Pancreas (tissue), 10 donors: ENCODE data around the gene PRSS35. TPM values are rescaled to one million over a fixed set of nuclear protein-coding genes. Genes with fewer than 3 reads are reported as not detected.

Experiments used
- ATAC-seq, 4 donors: fragments of 200-7000 bp; cut with Tn5 transposase; one replicate each; pipeline versions ENCODE4 v1.8.0 to v1.9.1; 2020; ENCODE audit warnings: mild to moderate bottlenecking in 4 of 4, moderate library complexity in 4 of 4
- DNase-seq, 6 donors: peaks; one replicate each; pipeline ENCODE4 v3.0.0-alpha.2; 2020
- FAIRE-seq: peaks from 2 replicates; lab custom pipeline; 2012; peaks lifted over from hg19 to GRCh38; lab: Jason Lieb, UNC
- H3K27ac ChIP-seq, 4 donors: fragments of 200-600 bp; sonication (generic); 1 replicate in 3 of 4; 2 replicates in 1 of 4; pipeline versions ENCODE4 v1.5.0 to v1.8.0; 2020
- H3K27me3 ChIP-seq, 4 donors: fragments of 200-600 bp; one replicate each; pipeline ENCODE4 v1.8.0; 2021
- H3K36me3 ChIP-seq, 3 donors: fragments of 200-600 bp; sonication (generic) in 1 of 3; one replicate each; pipeline versions ENCODE4 v1.5.0 to v1.8.0; 2020 to 2021
- H3K4me1 ChIP-seq, 3 donors: fragments of 200-600 bp; one replicate each; pipeline ENCODE4 v1.8.0; 2021
- H3K4me3 ChIP-seq, 4 donors: fragments of 200-600 bp; sonication (generic) in 2 of 4; one replicate each; pipeline versions ENCODE4 v1.5.0 to v1.8.0; 2020 to 2021
- H3K9me3 ChIP-seq, 4 donors: fragments of 200-600 bp; one replicate each; pipeline ENCODE4 v1.8.0; 2021
- CTCF ChIP-seq, 4 donors: fragments of 200-600 bp; sonication (generic) in 3 of 4; IDR thresholded peaks; one replicate each; pipeline versions ENCODE4 v1.5.0 to v1.8.0; 2021; ENCODE audit warnings: antibody characterized with exemption in 4 of 4
- WGBS, 2 donors: extraction: QIAGEN DNeasy Blood & Tissue Kit; methylation state at CpG; one replicate each; pipeline ENCODE4 v1.1.7; 2013; 5-methylcytosine and 5-hydroxymethylcytosine counted together
- intact Hi-C, 3 donors: fragments of 100-400 bp; cut with DNase I; formaldehyde crosslinking; loops; one replicate each; pipeline versions ENCODE4 v1.11.1 to v1.14.2; 2022
- polyA plus RNA-seq, 2 donors: library from polyadenylated mRNA; stranded (reverse); fragments of 200-250 nt; gene quantifications; one replicate each; pipeline ENCODE4 v1.2.3, GENCODE V29; 2013
- total RNA-seq, 6 donors: library from RNA; stranded (reverse); fragmentation: NEBNext Ultra II Directional in 4 of 6; extraction: Animal tissue kit (Norgen Biotek cat#: 25700) in 4 of 6; gene quantifications; one replicate each; pipeline versions ENCODE4 v1.2.1 to v1.2.4, GENCODE V29; 2021 to 2023
- donor health status: healthy with polysubstance abuse.
- donor health status: DM: no; HTN: no; CAD: no; lungs with moderate emphysema.
- donor health status: DM: no; HTN: no; CAD: no.
- donor health status: control.
- donor health status: control.
- donor health status: Bipolar disorder and iron deficiency.
- donor health status: DM: yes; HTN: yes; CAD: no.
- donor health status: DM: no; HTN: no; CAD: no.
- donor health status: DM: no; HTN: no; CAD: no.
- donor health status: DM: yes; HTN: yes; CAD: no.

PRSS35 gene
- total and polyA plus RNA-seq, 8 donors, result 0.12 to 0.46 (median 0.33) TPM

- FAIRE-seq (no peak), DNase-seq (no peak), ATAC-seq (no peak)
- Histone ChIP-seq H3K36me3 (no peaks in the 10 kb centered on the region), H3K27me3 (no peaks in the 10 kb centered on the region), H3K27ac (no peak overlapping the region), H3K4me1 (no peaks in the 10 kb centered on the region), H3K9me3 (no peaks in the 10 kb centered on the region), H3K4me3 (no peak overlapping the region)
- 55 to 71% methylated on average over 4 of the region's 4 CpGs for WGBS, 2 donors
- intact Hi-C loops, result loop anchor here (5.0 to 10.0 kb wide), 4 partner anchors 102 to 454 kb away; partner anchors contain the start of genes DOP1A (in 1 of the 3) and UBE3D (in 1 of the 3)
- no peak for TF ChIP-seq CTCF (IDR thresholded peaks at IDR 0.05)
These were observed 6.6 kb downstream of the PRSS35 start for GRCh38 chr6:83518816-83519480.

- FAIRE-seq (no peak), DNase-seq (peak in 4 of 6 donors; percentile 25 to 60 (median 46)), ATAC-seq (peak; percentile 48 to 82 (median 67))
- intact Hi-C loops, result no loop called here
- TF ChIP-seq CTCF (IDR thresholded peaks at IDR 0.05), result peak; percentile 32 to 56 (median 48)
- Histone ChIP-seq H3K27ac (no peak overlapping the region), H3K4me3 (no peak overlapping the region), H3K9me3 (no peaks in the 10 kb centered on the region), H3K36me3 (no peaks in the 10 kb centered on the region), H3K27me3 (no peaks in the 10 kb centered on the region), H3K4me1 (no peaks in the 10 kb centered on the region)
- WGBS, 2 donors, result 24% methylated on average over 5 of the region's 5 CpGs
These were observed 23.8 kb downstream of the PRSS35 start for GRCh38 chr6:83536034-83536646.

GRCh38 chr6:83536647-83537589, 24.6 kb downstream of the PRSS35 start:
- FAIRE-seq (no peak), ATAC-seq (no peak), DNase-seq (no peak)
- H3K4me1 ChIP-seq, result no peaks in the 10 kb centered on the region
- H3K27me3 ChIP-seq, result no peaks in the 10 kb centered on the region
- H3K36me3 ChIP-seq, result no peaks in the 10 kb centered on the region
- intact Hi-C loops, result no loop called here
- H3K27ac ChIP-seq, result no peak overlapping the region
- no peak for TF ChIP-seq CTCF (IDR thresholded peaks at IDR 0.05)
- H3K4me3 ChIP-seq, result no peak overlapping the region
- no peaks in the 10 kb centered on the region for H3K9me3 ChIP-seq
- 69 to 71% methylated on average over 4 of the region's 4 CpGs for WGBS, 2 donors

- ATAC-seq (no peak), FAIRE-seq (no peak), DNase-seq (no peak)
- no peaks in the 10 kb centered on the region for H3K9me3 ChIP-seq
- no peak overlapping the region for H3K27ac ChIP-seq
- no peak for TF ChIP-seq CTCF (IDR thresholded peaks at IDR 0.05)
- H3K4me3 ChIP-seq, result no peak overlapping the region
- H3K36me3 ChIP-seq, result no peaks in the 10 kb centered on the region
- intact Hi-C loops, result no loop called here
- 50 to 69% methylated on average over 4 of the region's 4 CpGs for WGBS, 2 donors
- no peaks in the 10 kb centered on the region for H3K27me3 ChIP-seq
- no peaks in the 10 kb centered on the region for H3K4me1 ChIP-seq
These were observed 27.3 kb downstream of the PRSS35 start for GRCh38 chr6:83539678-83540077.
